Left lung (tissue), 14 donors: Measurements from ENCODE around the gene WDR13. TPM values are rescaled to one million over a fixed set of nuclear protein-coding genes. Genes with fewer than 3 reads are reported as not detected.
"Not testable (repeated sequence)": the region's sequence is repeated elsewhere in the genome, so short reads cannot be mapped to it uniquely, and the experiment has no call there.

Source experiments
- ATAC-seq: fragments of 200-7000 bp; cut with Tn5 transposase; one replicate; pipeline ENCODE4 v1.9.1; 2020; ENCODE audit warnings: moderate library complexity
- DNase-seq, 4 donors: peaks; one replicate each; pipeline ENCODE4 v3.0.0-alpha.2; 2013 to 2020
- H3K27ac ChIP-seq, 2 donors: fragments of 200-600 bp; sonication (generic) in 1 of 2; one replicate each; pipeline versions ENCODE4 v1.5.0 to v1.8.0; 2020 to 2021
- H3K27me3 ChIP-seq, 2 donors: fragments of 200-600 bp; sonication (generic) in 1 of 2; one replicate each; pipeline versions ENCODE4 v1.5.0 to v1.8.0; 2020 to 2021
- H3K36me3 ChIP-seq, 2 donors: fragments of 200-600 bp; sonication (generic) in 1 of 2; one replicate each; pipeline versions ENCODE4 v1.5.0 to v1.8.0; 2020 to 2021
- H3K4me1 ChIP-seq, 2 donors: fragments of 200-600 bp; one replicate each; pipeline ENCODE4 v1.8.0; 2021
- H3K4me3 ChIP-seq, 2 donors: fragments of 200-600 bp; sonication (generic) in 1 of 2; one replicate each; pipeline versions ENCODE4 v1.5.0 to v1.8.0; 2020 to 2021; ENCODE audit warnings: mild to moderate bottlenecking in 1 of 2
- H3K9me3 ChIP-seq, 2 donors: fragments of 200-600 bp; sonication (generic) in 1 of 2; one replicate each; pipeline versions ENCODE4 v1.5.0 to v1.8.0; 2020 to 2021
- CTCF ChIP-seq, 2 donors: fragments of 200-600 bp; sonication (generic) in 1 of 2; IDR thresholded peaks; one replicate each; pipeline versions ENCODE4 v1.5.0 to v1.8.0; 2021; ENCODE audit warnings: antibody characterized with exemption in 2 of 2
- intact Hi-C, 2 donors: fragments of 100-400 bp; cut with DNase I; formaldehyde crosslinking; loops; one replicate each; pipeline versions ENCODE4 v1.11.2 to v1.14.2; 2022
- long read RNA-seq, 12 donors: library from polyadenylated mRNA in 2 of 12; unstranded in 2 of 12; transcript quantifications; one replicate each; pipeline ENCODE4 v2.0.0 and lab custom pipeline, GENCODE V29; 2019 to 2026
- polyA plus RNA-seq, 6 donors: library from polyadenylated mRNA; unstranded; fragments of 120-200 nt; gene quantifications; one replicate each; pipeline ENCODE4 v1.2.1, GENCODE V29; 2013; ENCODE audit not compliant: insufficient read length in 6 of 6
- total RNA-seq, 2 donors: library from RNA; stranded (reverse); fragmentation: NEBNext Ultra II Directional; extraction: Animal tissue kit (Norgen Biotek cat#: 25700); gene quantifications; one replicate each; pipeline ENCODE4 v1.2.1, GENCODE V29; 2021
- donor health status: DM: no; HTN: yes; CAD: no.
- donor health status: DM: no; HTN: no; CAD: no.

The WDR13 gene
- total RNA-seq = 100 to 1,000 TPM; 108 to 114 TPM
- polyA plus RNA-seq = 100 to 1,000 TPM in 5 of 6 donors, 10 to 100 TPM in 1; 97.5 to 145 (median 112) TPM
- long read RNA-seq, donor 1, full-length matches to known transcripts = 23 of 30 reads
- long read RNA-seq, donor 1, partial matches to known transcripts = 7 of 30 reads
- long read RNA-seq, donor 1, other reads (novel, unspliced or antisense) = 0 of 30 reads
- long read RNA-seq, donor 2, full-length matches to known transcripts = 12 of 20 reads
- long read RNA-seq, donor 2, partial matches to known transcripts = 8 of 20 reads
- long read RNA-seq, donor 2, other reads (novel, unspliced or antisense) = 0 of 20 reads
- long read RNA-seq, donor 3, full-length matches to known transcripts = 28 of 33 reads
- long read RNA-seq, donor 3, partial matches to known transcripts = 5 of 33 reads
- long read RNA-seq, donor 3, other reads (novel, unspliced or antisense) = 0 of 33 reads
- long read RNA-seq, donor 4, full-length matches to known transcripts = 46 of 72 reads
- long read RNA-seq, donor 4, partial matches to known transcripts = 9 of 72 reads
- long read RNA-seq, donor 4, other reads (novel, unspliced or antisense) = 17 of 72 reads
- long read RNA-seq, donor 5, full-length matches to known transcripts = 15 of 15 reads
- long read RNA-seq, donor 5, partial matches to known transcripts = 0 of 15 reads
- long read RNA-seq, donor 5, other reads (novel, unspliced or antisense) = 0 of 15 reads
- long read RNA-seq, donor 6, full-length matches to known transcripts = 14 of 14 reads
- long read RNA-seq, donor 6, partial matches to known transcripts = 0 of 14 reads
- long read RNA-seq, donor 6, other reads (novel, unspliced or antisense) = 0 of 14 reads
- long read RNA-seq, donor 7, full-length matches to known transcripts = 12 of 12 reads
- long read RNA-seq, donor 7, partial matches to known transcripts = 0 of 12 reads
- long read RNA-seq, donor 7, other reads (novel, unspliced or antisense) = 0 of 12 reads
- long read RNA-seq, donor 8, full-length matches to known transcripts = 16 of 21 reads
- long read RNA-seq, donor 8, partial matches to known transcripts = 0 of 21 reads
- long read RNA-seq, donor 8, other reads (novel, unspliced or antisense) = 5 of 21 reads
- long read RNA-seq, donor 9 = 0 reads
- long read RNA-seq, donor 10, full-length matches to known transcripts = 104 of 145 reads
- long read RNA-seq, donor 10, partial matches to known transcripts = 15 of 145 reads
- long read RNA-seq, donor 10, other reads (novel, unspliced or antisense) = 26 of 145 reads
- long read RNA-seq, donor 11, full-length matches to known transcripts = 24 of 31 reads
- long read RNA-seq, donor 11, partial matches to known transcripts = 7 of 31 reads
- long read RNA-seq, donor 11, other reads (novel, unspliced or antisense) = 0 of 31 reads
- long read RNA-seq, donor 12, full-length matches to known transcripts = 16 of 21 reads
- long read RNA-seq, donor 12, partial matches to known transcripts = 0 of 21 reads
- long read RNA-seq, donor 12, other reads (novel, unspliced or antisense) = 5 of 21 reads

- no peaks in the 10 kb centered on the region for H3K9me3 ChIP-seq
- intact Hi-C loops = no loop called here
- peak within 1 kb of the TSS; percentile 96 to 99 for H3K27ac ChIP-seq
- ATAC-seq (peak; percentile 94), DNase-seq (peak; percentile 87 to 95 (median 94))
- TF ChIP-seq CTCF (IDR thresholded peaks at IDR 0.05) = no peak
- H3K27me3 ChIP-seq = no peaks in the 10 kb centered on the region
- H3K36me3 ChIP-seq = peaks cover 0 to 40% of the 10 kb centered on the region in 2 donors
- peaks cover 0 to 8% of the 10 kb centered on the region in 2 donors for H3K4me1 ChIP-seq
- peak within 1 kb of the TSS; percentile 39 to 50 for H3K4me3 ChIP-seq
Measured at GRCh38 chrX:48597353-48598264, at the start of gene WDR13. TSS of gene WDR13 (plus strand) at chrX:48597492. CDS start at chrX:48597997, 505 bp downstream.

- Histone ChIP-seq H3K36me3 (peaks cover 0 to 29% of the 10 kb centered on the region in 2 donors), H3K27ac (no peak overlapping the region), H3K27me3 (no peaks in the 10 kb centered on the region), H3K4me1 (no peaks in the 10 kb centered on the region), H3K4me3 (no peak overlapping the region), H3K9me3 (no peaks in the 10 kb centered on the region)
- TF ChIP-seq CTCF (IDR thresholded peaks at IDR 0.05) = no peak
- intact Hi-C loops = no loop called here
- DNase-seq = no peak
- no peak for ATAC-seq
Measured at GRCh38 chrX:48548871-48549270, 48.4 kb upstream of the WDR13 start.

GRCh38 chrX:48555731-48556325 is 41.5 kb upstream of the WDR13 start:
- ATAC-seq, intact Hi-C loops: not testable (repeated sequence)

GRCh38 chrX:48558271-48558670 is 39.0 kb upstream of the WDR13 start:
- intact Hi-C loops = no loop called here
- no peak overlapping the region for H3K4me3 ChIP-seq
- peaks cover 0 to 45% of the 10 kb centered on the region in 2 donors for H3K36me3 ChIP-seq
- no peaks in the 10 kb centered on the region for H3K9me3 ChIP-seq
- no peaks in the 10 kb centered on the region for H3K4me1 ChIP-seq
- H3K27me3 ChIP-seq = no peaks in the 10 kb centered on the region
- H3K27ac ChIP-seq = no peak overlapping the region
- no peak for TF ChIP-seq CTCF (IDR thresholded peaks at IDR 0.05)
- ATAC-seq = peak; percentile 78
- DNase-seq = no peak

More at GRCh38 chrX:48555731-48556325, 41.5 kb upstream of the WDR13 start:
- H3K4me1 ChIP-seq, H3K27me3 ChIP-seq, H3K4me3 ChIP-seq, H3K27ac ChIP-seq, H3K9me3 ChIP-seq, DNase-seq: not testable (repeated sequence)
- peaks cover 0 to 34% of the 10 kb centered on the region in 2 donors for H3K36me3 ChIP-seq
